ENCODE data around the gene TEX10. TPM values are rescaled to one million over a fixed set of nuclear protein-coding genes. Genes with fewer than 3 reads are reported as not detected.

Gene TEX10
- polyA plus RNA-seq, 1 donor from 2014 or later: 30.5 TPM

DNA sequence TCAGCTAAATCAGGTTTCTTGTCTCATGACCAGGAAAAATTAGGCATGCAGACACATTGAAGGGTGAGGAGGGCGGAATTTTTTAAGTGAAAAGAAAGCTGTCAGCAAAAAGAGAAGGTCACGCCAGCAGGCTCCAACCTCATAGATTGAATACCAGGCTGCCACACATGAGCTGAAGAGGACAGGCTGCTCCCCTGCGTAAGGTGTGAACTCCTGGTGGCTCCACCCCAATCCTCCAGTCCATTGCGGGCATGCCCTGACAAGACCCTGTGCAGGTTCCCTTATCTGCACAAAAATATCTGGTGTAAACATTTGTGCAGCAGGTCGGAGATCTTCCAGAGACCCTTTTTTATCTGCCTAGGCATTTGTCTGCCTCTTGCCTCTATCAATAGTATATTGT, 22.9 kb upstream of the TEX10 start:
- H3K9me2 ChIP-seq (ENCODE audit: insufficient read depth, low read length): no peaks in the 10 kb centered on the region
- no peaks in the 10 kb centered on the region for H3K36me3 ChIP-seq (ENCODE audit: insufficient read depth, low read length)
- no peak overlapping the region for H3K9ac ChIP-seq (ENCODE audit: low read length)
- H3K79me2 ChIP-seq (replicated peaks; ENCODE audit: insufficient read depth, low read length): no peaks in the 10 kb centered on the region
- no peak overlapping the region for H3K27ac ChIP-seq (ENCODE audit: low read length)
- H3K9me3 ChIP-seq (ENCODE audit: low read length): no peaks in the 10 kb centered on the region
- no peak for TF ChIP-seq RAD21 (conservative IDR thresholded peaks at IDR 0.05)
- no peak for TF ChIP-seq MXI1 (conservative IDR thresholded peaks at IDR 0.05; ENCODE audit: poor library complexity, severe bottlenecking)
- no peak for TF ChIP-seq REST (IDR thresholded peaks at IDR 0.05; ENCODE audit: borderline replicate concordance)
- TF ChIP-seq EZH2 (IDR thresholded peaks at IDR 0.05; ENCODE audit: borderline replicate concordance, insufficient read depth, low read length, poor library complexity, severe bottlenecking): no peak
- TF ChIP-seq EP300 (conservative IDR thresholded peaks at IDR 0.05; ENCODE audit: poor library complexity, severe bottlenecking): no peak
- H4K20me1 ChIP-seq (ENCODE audit: insufficient read depth): no peaks in the 10 kb centered on the region
- no peaks in the 10 kb centered on the region for H3F3A ChIP-seq (ENCODE audit: insufficient read depth, low read length, poor library complexity, severe bottlenecking)
- no peak overlapping the region for H3K4me2 ChIP-seq (ENCODE audit: low read length)
- no peak overlapping the region for H2AFZ ChIP-seq (ENCODE audit: low read depth, low read length)
- H3K27me3 ChIP-seq (ENCODE audit: insufficient read depth, low read depth, low read length): no peaks in the 10 kb centered on the region
- H3K4me3 ChIP-seq (ENCODE audit: low read length): no peak overlapping the region

GRCh38 chr9:100372648-100373047, 19.9 kb upstream of the TEX10 start:
- no peaks in the 10 kb centered on the region for H3K9me2 ChIP-seq (ENCODE audit: insufficient read depth, low read length)
- no peaks in the 10 kb centered on the region for H3K9me3 ChIP-seq (ENCODE audit: low read length)

More at GRCh38 chr9:100372648-100373047, 19.9 kb upstream of the TEX10 start:
- Histone ChIP-seq H3K9ac (ENCODE audit: low read length) (no peak overlapping the region), H3K79me2 (replicated peaks; ENCODE audit: insufficient read depth, low read length) (no peaks in the 10 kb centered on the region), H3K27me3 (ENCODE audit: insufficient read depth, low read depth, low read length) (no peaks in the 10 kb centered on the region), H3K36me3 (ENCODE audit: insufficient read depth, low read length) (no peaks in the 10 kb centered on the region), H2AFZ (ENCODE audit: low read depth, low read length) (no peak overlapping the region), H3K27ac (ENCODE audit: low read length) (no peak overlapping the region), H4K20me1 (ENCODE audit: insufficient read depth) (no peaks in the 10 kb centered on the region), H3F3A (ENCODE audit: insufficient read depth, low read length, poor library complexity, severe bottlenecking) (no peaks in the 10 kb centered on the region), H3K4me3 (ENCODE audit: low read length) (no peak overlapping the region), H3K4me2 (ENCODE audit: low read length) (no peak overlapping the region)
- no peak for TF ChIP-seq RAD21 (conservative IDR thresholded peaks at IDR 0.05)
- TF ChIP-seq TAF1 (IDR thresholded peaks at IDR 0.05; ENCODE audit: low read depth): no peak
- TF ChIP-seq, protein P1, sequence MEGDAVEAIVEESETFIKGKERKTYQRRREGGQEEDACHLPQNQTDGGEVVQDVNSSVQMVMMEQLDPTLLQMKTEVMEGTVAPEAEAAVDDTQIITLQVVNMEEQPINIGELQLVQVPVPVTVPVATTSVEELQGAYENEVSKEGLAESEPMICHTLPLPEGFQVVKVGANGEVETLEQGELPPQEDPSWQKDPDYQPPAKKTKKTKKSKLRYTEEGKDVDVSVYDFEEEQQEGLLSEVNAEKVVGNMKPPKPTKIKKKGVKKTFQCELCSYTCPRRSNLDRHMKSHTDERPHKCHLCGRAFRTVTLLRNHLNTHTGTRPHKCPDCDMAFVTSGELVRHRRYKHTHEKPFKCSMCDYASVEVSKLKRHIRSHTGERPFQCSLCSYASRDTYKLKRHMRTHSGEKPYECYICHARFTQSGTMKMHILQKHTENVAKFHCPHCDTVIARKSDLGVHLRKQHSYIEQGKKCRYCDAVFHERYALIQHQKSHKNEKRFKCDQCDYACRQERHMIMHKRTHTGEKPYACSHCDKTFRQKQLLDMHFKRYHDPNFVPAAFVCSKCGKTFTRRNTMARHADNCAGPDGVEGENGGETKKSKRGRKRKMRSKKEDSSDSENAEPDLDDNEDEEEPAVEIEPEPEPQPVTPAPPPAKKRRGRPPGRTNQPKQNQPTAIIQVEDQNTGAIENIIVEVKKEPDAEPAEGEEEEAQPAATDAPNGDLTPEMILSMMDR (IDR thresholded peaks at IDR 0.05; ENCODE audit: poor library complexity, severe bottlenecking): no peak
- TF ChIP-seq MXI1 (conservative IDR thresholded peaks at IDR 0.05; ENCODE audit: poor library complexity, severe bottlenecking): no peak
- TF ChIP-seq REST (IDR thresholded peaks at IDR 0.05; ENCODE audit: borderline replicate concordance): no peak
- TF ChIP-seq EP300 (conservative IDR thresholded peaks at IDR 0.05; ENCODE audit: poor library complexity, severe bottlenecking): no peak
- TF ChIP-seq SMC3 (conservative IDR thresholded peaks at IDR 0.05; ENCODE audit: poor library complexity): no peak
- TF ChIP-seq POLR2AphosphoS5 (IDR thresholded peaks at IDR 0.05): no peak
